Lower leg skin (tissue), 3 donors: ENCODE measurements around the gene BRF1.

Experiments
- CTCF ChIP-seq, 3 donors: fragments of 450-650 bp; IDR thresholded peaks; one replicate each; pipeline ENCODE4 v1.5.1; 2016; ENCODE audit warnings: antibody characterized with exemption in 3 of 3, mild to moderate bottlenecking in 3 of 3, moderate library complexity in 2 of 3
- POLR2A ChIP-seq, 2 donors: fragments of 450-650 bp; IDR thresholded peaks; one replicate each; pipeline ENCODE4 v1.6.1; 2016 to 2017; ENCODE audit warnings: antibody characterized with exemption in 2 of 2, mild to moderate bottlenecking in 1 of 2, moderate library complexity in 1 of 2

GRCh38 chr14:105325716-105326567 lies 25.1 kb upstream of the BRF1 start:
- TF ChIP-seq CTCF (IDR thresholded peaks at IDR 0.05) (no peak), POLR2A (IDR thresholded peaks at IDR 0.05) (no peak)
